HPDE6-E6E7 (cell line): ENCODE results near the gene GASK1A.

Experiments used
- DNase-seq: peaks from one replicate; pipeline ENCODE4 v3.0.0; 2011; ENCODE audit warnings: missing footprints; ENCODE audit errors: extremely low spot score

The GASK1A gene

DNA sequence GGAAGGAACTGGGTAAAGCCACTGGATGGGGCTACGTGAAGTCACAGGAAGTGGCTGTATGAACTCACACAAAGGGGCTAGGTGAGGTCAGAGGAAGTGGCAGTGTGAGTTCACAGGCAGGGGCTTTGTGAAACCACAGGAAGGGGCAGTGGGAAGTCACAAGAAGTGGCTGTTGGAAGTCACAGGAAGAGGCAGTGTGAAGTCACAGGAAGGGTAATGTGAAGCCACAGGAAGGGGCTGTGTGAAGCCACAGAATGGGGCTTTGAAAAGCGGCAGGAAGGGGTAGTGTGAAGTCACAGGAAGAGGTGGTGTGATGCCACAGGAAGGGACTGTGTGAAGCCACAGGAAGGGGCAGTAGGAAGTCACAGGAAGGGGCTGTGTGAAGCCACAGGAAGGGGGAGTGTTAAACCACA, 34.6 kb downstream of the GASK1A start:
- no peak for DNase-seq

- no peak for DNase-seq
Measured at GRCh38 chr3:43014241-43014640, 35.1 kb downstream of the GASK1A start.

- no peak for DNase-seq
Measured at GRCh38 chr3:43014956-43015355, 35.8 kb downstream of the GASK1A start.

DNA sequence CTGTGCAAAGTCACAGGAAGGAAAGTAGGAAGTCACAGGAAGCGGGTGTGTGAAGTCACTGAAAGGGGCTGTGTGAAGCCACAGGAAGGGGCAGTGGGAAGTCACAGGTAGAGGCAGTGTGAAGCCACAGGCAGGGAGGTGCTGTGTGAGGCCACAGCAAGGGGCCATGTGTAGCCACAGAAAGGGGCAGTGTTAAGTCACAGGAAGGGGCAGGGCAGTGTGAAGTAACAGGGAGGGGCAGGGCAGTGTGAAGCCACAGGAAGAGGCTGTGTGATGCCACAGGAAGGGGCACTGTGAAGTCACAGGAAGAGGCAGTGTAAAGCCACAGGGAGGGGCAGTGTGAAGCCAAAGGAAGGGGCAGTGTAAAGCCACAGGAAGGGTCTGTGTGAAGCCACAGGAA, 36.5 kb downstream of the GASK1A start:
- DNase-seq: no peak

GRCh38 chr3:43015991-43016865, 37.1 kb downstream of the GASK1A start:
- DNase-seq: no peak

DNA sequence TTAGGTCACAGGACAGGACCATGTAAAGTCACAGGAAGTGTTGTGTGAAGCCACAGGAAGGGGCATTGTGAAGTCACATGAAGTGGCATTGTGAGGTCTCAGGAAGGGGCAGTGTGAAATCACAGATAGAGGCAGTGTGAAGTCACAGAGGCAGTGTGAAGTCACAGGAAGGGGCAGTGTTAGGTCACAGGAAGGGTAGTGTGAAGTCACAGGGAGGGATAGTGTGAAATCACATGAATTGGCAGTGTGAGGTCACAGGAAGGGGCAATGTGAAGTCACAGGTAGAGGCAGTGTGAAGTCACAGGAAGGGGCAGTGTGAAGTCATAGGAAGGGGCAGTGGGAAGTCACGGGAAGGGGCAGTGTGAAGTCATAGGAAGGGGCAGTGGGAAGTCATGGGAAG, 37.9 kb downstream of the GASK1A start:
- DNase-seq: no peak

DNA sequence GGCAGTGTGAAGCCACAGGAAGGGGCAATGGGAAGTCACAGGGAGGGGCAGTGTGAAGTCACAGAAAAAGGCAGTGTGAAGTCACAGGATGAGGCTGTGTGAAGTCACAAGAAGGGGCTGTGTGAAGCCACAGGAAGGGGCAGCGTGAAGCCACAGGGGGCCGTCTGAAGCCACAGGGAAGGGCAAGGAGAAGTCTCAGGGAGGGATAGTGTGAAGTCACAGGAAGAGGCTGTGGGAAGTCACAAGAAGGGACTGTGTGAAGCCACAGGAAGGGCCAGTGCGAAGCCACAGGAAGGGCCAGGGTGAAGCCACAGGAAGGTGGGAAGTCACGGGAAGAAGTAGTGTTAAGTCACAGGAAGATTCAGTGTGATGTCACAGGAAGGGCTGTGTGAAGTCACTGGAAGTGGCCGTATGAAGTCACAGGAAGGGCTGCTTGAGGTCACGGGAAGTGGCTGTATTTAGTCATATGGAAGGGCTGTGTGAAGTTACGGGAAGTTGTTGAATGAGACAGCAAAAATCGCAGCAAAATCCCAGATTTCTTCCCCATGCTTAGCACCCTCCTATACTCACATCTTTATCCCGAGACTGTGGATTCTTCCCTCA, 38.6 kb downstream of the GASK1A start:
- DNase-seq: no peak

DNA sequence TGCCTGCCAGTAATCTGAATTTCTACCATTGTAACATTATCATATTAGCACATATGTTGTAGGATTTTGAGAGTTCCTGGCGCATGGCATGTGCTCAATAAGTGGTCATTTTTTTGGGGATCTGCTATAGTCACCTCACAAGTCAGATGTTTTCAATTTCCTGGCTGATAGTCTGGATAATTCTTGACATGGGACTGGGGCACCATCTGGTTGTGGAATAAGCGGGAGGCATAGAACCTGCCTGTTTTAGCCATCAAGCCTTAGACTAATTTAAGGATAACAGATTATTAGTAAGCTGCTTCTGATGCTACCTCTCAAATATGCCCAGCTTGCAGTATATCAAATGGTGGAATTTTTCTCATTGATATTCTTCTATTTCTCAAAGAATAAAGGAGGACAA, 39.1 kb downstream of the GASK1A start:
- no peak for DNase-seq

- no peak for DNase-seq
Measured at GRCh38 chr3:43019006-43019809, 40.1 kb downstream of the GASK1A start.

DNA sequence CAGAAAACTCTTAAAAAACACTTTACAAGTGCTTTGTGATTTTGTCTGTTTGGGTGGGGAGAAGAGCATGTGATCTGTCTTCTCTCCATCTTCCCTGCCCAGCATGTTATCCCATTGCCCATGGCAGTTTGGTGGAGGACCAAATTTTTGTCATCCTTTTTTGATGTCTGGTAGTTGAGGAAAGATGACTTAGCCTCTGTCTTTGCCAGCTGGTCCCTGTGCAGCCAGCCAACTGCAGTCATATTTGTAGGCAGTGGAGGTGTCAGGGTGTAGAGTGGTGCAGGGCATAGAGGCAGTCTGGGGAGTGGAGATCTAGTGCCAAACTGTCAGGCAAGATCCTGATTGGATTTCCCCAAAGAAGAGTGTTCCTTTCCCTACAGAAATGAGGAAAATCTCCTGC, 40.7 kb downstream of the GASK1A start:
- DNase-seq: no peak

DNA sequence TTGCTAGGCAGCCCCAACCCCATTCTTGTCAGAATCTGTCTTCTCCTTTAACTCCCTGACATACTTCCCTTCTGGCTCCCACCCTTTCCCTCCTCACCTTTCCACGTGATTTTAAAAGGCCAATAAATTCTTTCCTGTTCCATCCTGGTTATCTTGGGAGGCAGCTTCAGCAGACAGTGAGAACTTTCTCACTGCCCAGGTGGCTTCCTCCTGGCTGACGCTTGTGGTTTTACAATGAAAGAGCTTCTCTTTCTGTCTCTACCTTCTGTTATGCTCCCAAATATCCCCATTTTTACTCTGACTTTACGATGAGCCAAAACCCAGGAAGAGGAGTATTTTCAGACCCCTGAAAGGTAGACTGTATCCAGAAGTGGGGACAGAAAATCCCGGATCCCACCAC, 42.1 kb downstream of the GASK1A start:
- no peak for DNase-seq

DNA sequence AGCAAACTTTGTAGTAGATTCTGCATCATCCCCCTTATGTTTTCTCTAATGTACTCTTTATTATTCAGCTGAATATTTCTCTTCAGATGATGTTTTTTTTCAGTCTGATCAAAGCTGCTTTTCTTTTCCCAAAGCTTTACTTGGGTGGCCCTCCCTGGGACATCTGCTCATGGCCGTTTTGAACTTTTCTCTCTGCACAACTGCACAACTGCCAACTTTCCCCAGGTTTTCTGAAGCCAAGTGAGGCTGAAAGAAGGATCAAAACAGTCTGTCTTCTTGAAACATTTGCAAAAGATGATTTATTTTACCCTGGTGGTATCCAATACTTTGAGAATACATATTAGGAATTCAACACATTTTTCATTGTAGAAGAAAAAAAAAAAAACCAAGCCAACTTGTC, 43.0 kb downstream of the GASK1A start:
- DNase-seq: no peak

GRCh38 chr3:43023066-43023465, 44.0 kb downstream of the GASK1A start:
- DNase-seq: no peak

GRCh38 chr3:43023746-43024145, 44.6 kb downstream of the GASK1A start:
- no peak for DNase-seq

GRCh38 chr3:43024181-43024885, 45.2 kb downstream of the GASK1A start:
- DNase-seq: no peak

DNA sequence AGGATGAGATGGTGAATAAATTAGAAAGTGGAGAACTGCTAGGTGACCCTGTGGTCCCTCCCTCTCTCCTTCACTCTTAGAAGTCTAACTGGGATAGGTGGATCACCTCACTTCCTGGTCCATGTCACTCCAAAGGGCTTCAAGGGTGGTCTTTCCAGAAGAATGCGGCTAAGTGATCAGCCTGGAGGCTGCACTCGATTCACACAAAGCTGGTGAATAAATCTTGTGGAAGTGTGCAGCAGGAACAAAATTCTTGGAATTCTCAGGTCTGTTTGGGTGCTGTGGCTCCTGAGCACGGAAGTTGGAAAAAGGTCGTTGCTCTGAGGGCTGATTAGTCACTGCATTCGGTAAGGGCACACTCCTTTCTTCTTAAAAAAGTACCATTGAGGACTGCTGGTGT, 46.3 kb downstream of the GASK1A start:
- DNase-seq: no peak

DNA sequence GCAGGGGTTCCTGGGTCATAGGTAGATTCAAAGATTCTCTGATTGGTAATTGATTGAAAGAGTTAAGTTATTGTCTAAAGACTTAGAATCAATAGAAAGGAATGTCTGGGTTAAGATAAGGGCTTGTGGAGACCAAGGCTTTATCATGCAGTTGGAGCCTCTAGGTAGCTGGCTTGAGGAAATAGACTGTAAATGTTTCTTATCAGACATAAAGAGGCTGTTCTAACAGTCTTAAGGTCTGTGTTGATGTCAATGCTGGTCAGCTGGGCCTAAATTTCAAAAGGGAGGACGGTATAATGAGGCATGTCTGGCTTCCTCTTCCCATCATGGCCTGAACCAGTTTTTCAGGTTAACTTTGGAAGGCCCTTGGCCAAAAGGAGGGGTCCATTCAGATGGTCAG, 48.9 kb downstream of the GASK1A start:
- DNase-seq: no peak

DNA sequence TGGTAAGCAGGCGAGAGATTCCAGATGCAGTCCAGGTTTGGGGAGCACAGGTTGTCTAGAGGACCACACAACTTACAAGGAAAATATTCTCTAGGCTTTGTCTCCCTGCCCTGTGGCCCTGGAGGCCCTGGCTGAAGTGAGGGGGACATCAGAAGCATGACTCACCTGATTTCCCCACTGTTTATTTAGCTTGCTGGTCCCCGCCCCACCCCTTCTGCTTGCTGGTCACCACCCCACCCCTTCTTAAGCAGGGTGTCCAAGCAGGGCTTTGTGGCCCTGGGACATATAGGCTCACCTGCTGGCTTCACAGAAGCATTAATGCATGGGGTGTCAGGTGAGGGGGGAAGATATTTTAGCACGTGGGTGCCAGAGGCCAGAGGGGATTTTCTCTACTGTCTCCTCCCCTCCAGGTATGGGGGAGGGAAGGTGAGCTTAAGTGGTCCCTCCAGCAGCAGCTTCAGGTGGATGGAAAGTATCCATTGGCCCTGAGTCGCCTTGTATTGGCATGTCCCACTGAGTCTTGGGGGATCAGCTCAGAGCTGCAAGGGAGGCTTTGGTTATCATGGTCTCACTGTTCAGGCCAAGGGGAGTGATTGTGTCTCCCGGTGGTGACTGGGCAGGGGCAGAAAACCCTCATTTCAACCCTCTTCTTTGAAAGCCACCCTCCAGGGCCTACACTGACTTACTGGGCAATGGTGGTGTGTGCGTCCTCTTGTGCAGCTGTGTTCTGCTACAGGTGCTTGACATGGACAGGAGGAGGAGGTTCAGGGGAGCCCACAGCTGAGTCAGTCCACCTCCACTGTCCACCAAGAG, 49.8 kb downstream of the GASK1A start:
- DNase-seq: no peak

GRCh38 chr3:43030162-43030935, 51.2 kb downstream of the GASK1A start:
- no peak for DNase-seq

GRCh38 chr3:43031485-43031884, 52.4 kb downstream of the GASK1A start:
- no peak for DNase-seq
